ENCODE measurements around the gene SHH.
A peak's percentile ranks its signal among the peaks of the same experiment; 100 is the strongest.

SHH gene

GRCh38 chr7:155811895-155812761 is at the start of gene SHH:
Gene SHH, minus strand, starts transcription at chr7:155812463. Its CDS starts 341 bp downstream, at chr7:155812122.
- DNase-seq (ENCODE audit: low spot score) = no peak

DNA sequence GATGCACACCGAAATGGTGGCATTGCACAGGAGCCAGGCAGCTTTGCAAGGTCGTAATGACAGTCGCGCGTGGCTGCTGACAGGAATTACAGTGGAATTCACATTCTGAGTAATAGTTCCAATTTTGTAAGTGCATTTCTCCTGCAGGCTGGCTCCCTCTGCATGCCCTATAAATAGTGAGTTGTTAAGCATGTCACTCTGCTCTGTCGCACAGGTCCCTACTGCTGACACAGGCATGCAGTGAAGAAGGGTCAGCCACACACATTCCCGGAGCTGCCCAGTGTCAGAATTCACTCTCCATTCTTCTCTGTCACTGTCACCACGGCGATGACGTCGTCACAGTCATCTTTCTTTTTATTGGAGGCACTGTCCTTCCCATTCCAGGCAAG is 49.2 kb upstream of the SHH start:
- no peak for DNase-seq (ENCODE audit: low spot score)

GRCh38 chr7:155860840-155861479 is 48.7 kb upstream of the SHH start:
- peak; percentile 43 for DNase-seq (ENCODE audit: low spot score)

DNA sequence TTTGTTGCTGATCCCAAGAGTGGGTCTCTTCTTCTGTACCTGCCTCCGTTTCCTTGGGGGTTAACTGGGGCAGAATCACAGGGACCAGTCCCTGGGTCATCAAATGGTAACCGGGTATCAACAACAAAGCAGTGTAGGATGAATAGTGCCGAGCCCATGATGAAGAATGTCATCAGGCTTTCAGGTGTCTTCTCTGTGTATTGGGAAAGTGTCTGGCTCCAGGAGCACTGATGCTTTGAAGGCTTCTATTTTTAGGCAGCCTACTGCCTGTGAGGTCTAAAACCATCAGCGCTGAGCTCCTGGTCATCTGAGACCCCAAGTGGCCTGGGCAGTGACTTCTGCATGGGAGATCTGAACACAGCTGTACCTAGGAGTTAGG is 48.2 kb upstream of the SHH start:
- no peak for DNase-seq (ENCODE audit: low spot score)

GRCh38 chr7:155858521-155859061 is 46.3 kb upstream of the SHH start:
- DNase-seq (ENCODE audit: low spot score) = peak; percentile 27

- DNase-seq (ENCODE audit: low spot score) = no peak
Observed at GRCh38 chr7:155857141-155857540, 44.9 kb upstream of the SHH start.

- no peak for DNase-seq (ENCODE audit: low spot score)
Observed at GRCh38 chr7:155856656-155857055, 44.4 kb upstream of the SHH start.

- no peak for DNase-seq (ENCODE audit: low spot score)
Observed at GRCh38 chr7:155852426-155853301, 40.4 kb upstream of the SHH start.

GRCh38 chr7:155851892-155852291 is 39.6 kb upstream of the SHH start:
- no peak for DNase-seq (ENCODE audit: low spot score)

DNA sequence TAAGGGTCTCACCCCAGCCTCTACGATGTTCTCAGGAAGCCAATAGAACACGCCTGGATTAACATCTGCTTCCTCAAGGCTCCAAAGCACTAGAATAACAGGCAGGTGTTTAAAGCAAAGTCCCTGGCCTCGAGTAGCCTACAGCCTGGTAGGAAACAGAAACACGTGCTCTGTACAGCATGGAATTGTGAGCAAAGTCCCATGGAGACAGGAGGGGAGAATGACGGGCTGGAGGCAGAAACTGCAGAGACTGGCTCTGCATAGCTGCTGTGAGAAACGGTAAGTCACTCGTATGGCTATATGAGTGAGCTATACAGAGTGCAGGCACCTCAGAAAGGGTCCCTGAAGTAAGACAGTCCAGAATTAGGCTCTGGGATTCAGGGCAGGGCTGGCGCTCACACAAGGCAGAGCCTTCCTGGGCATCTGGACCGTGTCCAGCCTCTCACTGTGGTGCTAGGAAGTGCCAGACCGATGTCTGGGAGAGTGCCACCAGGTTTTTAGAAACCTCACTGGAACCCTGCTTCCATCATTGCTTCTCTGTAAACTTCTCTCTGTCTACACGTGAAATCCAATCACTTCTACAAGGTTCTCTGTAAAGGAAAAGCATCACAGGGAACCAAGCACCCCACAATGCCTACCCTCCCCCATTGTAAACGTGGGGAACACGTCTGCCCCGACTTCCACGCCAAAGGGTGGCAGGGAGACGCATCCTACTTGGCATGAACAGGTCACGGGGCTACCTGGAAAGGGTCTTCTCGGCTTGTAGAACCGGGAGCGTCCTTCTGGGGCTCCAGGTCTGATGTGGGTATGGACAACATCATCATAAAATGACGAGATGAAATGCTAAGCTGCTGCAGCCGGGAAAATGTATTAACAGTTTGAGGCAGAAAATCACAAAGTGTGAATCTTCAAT is 38.8 kb upstream of the SHH start:
- no peak for DNase-seq (ENCODE audit: low spot score)

DNA sequence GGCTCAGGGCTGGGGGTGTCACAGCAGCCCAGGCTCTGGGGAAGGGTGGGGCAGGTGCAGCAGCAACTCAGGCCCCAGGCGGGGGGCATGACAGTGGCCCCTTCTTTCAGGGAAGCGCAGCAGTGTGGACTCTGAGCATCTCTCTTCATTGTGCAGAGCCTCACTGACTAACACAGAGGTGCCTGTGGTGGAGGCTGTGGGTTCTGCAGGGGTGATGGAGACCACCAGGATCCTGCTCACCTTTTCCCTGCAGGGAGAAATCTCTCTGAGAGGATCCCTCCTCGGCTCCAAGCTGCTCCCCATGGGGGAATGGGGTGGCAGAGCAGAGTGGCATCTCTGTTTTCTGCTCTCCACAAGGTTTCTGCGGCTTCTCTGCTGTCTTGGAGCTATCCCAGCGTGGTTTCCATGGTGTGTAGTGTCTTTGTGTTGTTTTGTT is 37.8 kb upstream of the SHH start:
- no peak for DNase-seq (ENCODE audit: low spot score)

GRCh38 chr7:155848691-155849669 is 36.7 kb upstream of the SHH start:
- DNase-seq (ENCODE audit: low spot score) = no peak

DNA sequence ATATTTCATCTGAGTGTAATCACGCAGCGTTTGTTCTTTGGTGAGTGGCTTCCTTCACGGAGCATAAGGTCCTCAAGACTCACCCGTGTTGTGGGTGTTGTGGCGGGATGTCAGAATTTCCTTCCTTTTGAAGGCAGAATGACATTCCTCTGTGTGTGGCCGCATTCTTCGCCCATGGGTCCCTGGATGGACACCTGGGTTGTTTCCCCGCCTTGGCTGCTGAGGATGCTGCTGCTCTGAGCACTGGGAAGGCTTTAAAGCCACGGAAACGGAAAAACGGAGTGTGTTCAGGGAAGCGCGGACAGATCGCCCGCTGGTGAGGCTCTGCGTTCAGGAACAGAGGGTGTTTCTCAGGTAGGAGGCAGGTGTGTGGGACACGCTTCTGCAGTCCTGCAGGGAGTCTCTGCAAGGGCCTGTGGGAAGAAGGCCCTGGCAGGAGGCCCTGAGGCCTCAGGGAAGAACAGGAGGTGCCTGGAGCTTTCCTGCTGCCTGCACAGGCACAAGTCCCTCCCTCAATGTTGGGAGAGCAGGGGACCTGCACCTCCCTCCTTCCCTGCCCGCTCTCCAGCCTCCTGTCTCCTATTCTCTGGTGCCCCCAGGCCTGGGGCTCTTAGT is 35.7 kb upstream of the SHH start:
- no peak for DNase-seq (ENCODE audit: low spot score)

- no peak for DNase-seq (ENCODE audit: low spot score)
Observed at GRCh38 chr7:155846936-155847335, 34.7 kb upstream of the SHH start.

GRCh38 chr7:155846156-155846555 is 33.9 kb upstream of the SHH start:
- no peak for DNase-seq (ENCODE audit: low spot score)

- no peak for DNase-seq (ENCODE audit: low spot score)
Observed at GRCh38 chr7:155845226-155845625, 33.0 kb upstream of the SHH start.

DNA sequence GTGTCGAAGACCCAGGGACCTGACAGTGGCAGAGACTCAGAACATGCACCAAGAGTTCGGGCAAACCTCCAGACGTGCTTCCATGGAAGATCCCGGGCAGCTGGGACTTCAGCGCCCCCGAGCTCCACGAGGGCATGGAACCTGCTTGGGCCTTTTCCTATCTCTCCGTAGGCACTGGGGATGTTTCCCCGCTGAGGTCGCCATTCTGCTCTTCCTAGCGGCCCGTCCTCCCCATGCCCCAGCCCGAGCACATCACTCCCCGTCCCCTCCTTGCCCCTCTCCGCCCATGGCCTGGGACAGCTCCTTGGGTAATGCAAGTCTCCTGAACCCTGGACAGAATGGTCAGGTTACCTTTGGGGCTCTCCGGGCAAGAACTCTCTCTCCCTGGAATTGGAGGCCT is 32.3 kb upstream of the SHH start:
- DNase-seq (ENCODE audit: low spot score) = no peak

- DNase-seq (ENCODE audit: low spot score) = peak; percentile 81
Observed at GRCh38 chr7:155844019-155844453, 31.8 kb upstream of the SHH start.

- no peak for DNase-seq (ENCODE audit: low spot score)
Observed at GRCh38 chr7:155843426-155844018, 31.3 kb upstream of the SHH start.
